Endothelial cell (in vitro differentiated cells): ENCODE data around the gene RAD51C. TPM values are rescaled to one million over a fixed set of nuclear protein-coding genes. Genes with fewer than 3 reads are reported as not detected.
"Not testable (repeated sequence)": the region's sequence is repeated elsewhere in the genome, so short reads cannot be mapped to it uniquely, and the experiment has no call there.

ENCODE experiments used
- DNase-seq: peaks from one replicate; pipeline ENCODE4 v3.0.0; 2021; ENCODE audit warnings: low spot score
- H3K27ac Mint-ChIP-seq: one replicate; pipeline ENCODE4 v1.8.0; 2021; ENCODE audit warnings: mixed read lengths, inconsistent platforms; ENCODE audit not compliant: unreplicated experiment
- H3K27me3 Mint-ChIP-seq: one replicate; pipeline ENCODE4 v1.8.0; 2021; ENCODE audit warnings: mild to moderate bottlenecking, moderate library complexity, mixed read lengths, inconsistent platforms; ENCODE audit not compliant: unreplicated experiment
- H3K36me3 Mint-ChIP-seq: one replicate; pipeline ENCODE4 v1.8.0; 2021; ENCODE audit warnings: mild to moderate bottlenecking, low read depth, mixed read lengths, inconsistent platforms; ENCODE audit not compliant: unreplicated experiment
- H3K4me1 Mint-ChIP-seq: one replicate; pipeline ENCODE4 v1.8.0; 2021; ENCODE audit warnings: mild to moderate bottlenecking, mixed read lengths, inconsistent platforms; ENCODE audit not compliant: unreplicated experiment
- H3K4me3 Mint-ChIP-seq: one replicate; pipeline ENCODE4 v1.8.0; 2021; ENCODE audit warnings: mild to moderate bottlenecking, mixed read lengths, inconsistent platforms; ENCODE audit not compliant: unreplicated experiment
- H3K9me3 Mint-ChIP-seq: one replicate; pipeline ENCODE4 v1.8.0; 2021; ENCODE audit warnings: mixed read lengths, inconsistent platforms; ENCODE audit not compliant: unreplicated experiment
- total RNA-seq: library from RNA; stranded (reverse); fragmentation: NEBNext Ultra II Directional; extraction: Animal tissue kit (Norgen Biotek cat#: 25700); gene quantifications from one replicate; pipeline ENCODE4 v1.2.1, GENCODE V29; 2021; ENCODE audit not compliant: unreplicated experiment
- TF ChIP-seq, protein P1 (sequence below): fragments of 200-600 bp; sonication (generic); IDR thresholded peaks from one replicate; pipeline ENCODE4 v1.5.0; 2021; ENCODE audit warnings: antibody characterized with exemption; ENCODE audit not compliant: unreplicated experiment

The RAD51C gene
- total RNA-seq, 1 donor from 2014 or later, result 11.3 TPM

DNA sequence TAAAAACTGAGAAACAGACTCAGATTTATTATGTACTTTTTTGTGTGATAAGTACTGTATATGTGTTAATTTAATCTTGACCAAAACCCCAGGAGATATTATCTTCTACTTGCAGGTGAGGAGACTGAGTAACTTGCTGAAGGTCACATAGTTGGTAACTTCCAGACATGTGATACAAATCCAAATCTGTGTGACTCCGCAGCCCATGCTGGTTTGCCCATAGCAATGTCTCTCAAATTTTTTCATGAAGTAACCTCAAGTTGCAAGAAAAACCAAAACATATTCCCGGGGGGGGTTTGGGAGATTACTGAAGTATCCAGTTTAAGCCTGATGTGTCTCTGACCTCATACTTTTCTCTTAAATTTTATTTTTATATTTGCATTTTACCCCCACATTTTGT is 3.9 kb upstream of the RAD51C start:
- Mint-ChIP-seq H3K9me3 (no peaks in the 10 kb centered on the region), H3K27me3 (peaks cover 4% of the 10 kb centered on the region), H3K4me3 (no peak overlapping the region)

DNA sequence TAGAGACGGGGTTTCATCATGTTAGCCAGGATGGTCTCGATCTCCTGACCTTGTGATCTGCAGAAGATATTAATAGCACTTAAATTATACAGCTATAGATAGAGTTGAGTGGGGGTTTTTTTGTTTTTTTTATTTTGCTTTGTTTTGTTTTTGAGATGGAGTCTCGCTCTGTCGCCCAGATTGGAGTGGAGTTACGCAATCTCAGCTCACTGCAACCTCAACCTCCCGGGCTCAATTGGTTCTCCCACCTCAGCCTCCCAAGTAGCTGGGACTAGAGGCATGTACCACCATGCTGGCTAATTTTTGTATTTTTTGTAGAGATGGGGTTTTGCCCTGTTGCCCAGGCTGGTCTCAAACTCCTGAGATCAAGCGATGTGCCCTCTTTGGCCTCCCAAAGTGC is 2.4 kb upstream of the RAD51C start:
- not testable (repeated sequence) for H3K9me3 Mint-ChIP-seq, H3K36me3 Mint-ChIP-seq, DNase-seq, H3K27ac Mint-ChIP-seq, H3K4me3 Mint-ChIP-seq, H3K27me3 Mint-ChIP-seq
- peaks cover 25% of the 10 kb centered on the region for H3K4me1 Mint-ChIP-seq

More for the DNA sequence above, 3.9 kb upstream of the RAD51C start:
- Mint-ChIP-seq H3K27ac (no peak overlapping the region), H3K36me3 (no peaks in the 10 kb centered on the region), H3K4me1 (peaks cover 23% of the 10 kb centered on the region)
- DNase-seq, result no peak
- TF ChIP-seq, protein P1, sequence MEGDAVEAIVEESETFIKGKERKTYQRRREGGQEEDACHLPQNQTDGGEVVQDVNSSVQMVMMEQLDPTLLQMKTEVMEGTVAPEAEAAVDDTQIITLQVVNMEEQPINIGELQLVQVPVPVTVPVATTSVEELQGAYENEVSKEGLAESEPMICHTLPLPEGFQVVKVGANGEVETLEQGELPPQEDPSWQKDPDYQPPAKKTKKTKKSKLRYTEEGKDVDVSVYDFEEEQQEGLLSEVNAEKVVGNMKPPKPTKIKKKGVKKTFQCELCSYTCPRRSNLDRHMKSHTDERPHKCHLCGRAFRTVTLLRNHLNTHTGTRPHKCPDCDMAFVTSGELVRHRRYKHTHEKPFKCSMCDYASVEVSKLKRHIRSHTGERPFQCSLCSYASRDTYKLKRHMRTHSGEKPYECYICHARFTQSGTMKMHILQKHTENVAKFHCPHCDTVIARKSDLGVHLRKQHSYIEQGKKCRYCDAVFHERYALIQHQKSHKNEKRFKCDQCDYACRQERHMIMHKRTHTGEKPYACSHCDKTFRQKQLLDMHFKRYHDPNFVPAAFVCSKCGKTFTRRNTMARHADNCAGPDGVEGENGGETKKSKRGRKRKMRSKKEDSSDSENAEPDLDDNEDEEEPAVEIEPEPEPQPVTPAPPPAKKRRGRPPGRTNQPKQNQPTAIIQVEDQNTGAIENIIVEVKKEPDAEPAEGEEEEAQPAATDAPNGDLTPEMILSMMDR, result no peak

DNA sequence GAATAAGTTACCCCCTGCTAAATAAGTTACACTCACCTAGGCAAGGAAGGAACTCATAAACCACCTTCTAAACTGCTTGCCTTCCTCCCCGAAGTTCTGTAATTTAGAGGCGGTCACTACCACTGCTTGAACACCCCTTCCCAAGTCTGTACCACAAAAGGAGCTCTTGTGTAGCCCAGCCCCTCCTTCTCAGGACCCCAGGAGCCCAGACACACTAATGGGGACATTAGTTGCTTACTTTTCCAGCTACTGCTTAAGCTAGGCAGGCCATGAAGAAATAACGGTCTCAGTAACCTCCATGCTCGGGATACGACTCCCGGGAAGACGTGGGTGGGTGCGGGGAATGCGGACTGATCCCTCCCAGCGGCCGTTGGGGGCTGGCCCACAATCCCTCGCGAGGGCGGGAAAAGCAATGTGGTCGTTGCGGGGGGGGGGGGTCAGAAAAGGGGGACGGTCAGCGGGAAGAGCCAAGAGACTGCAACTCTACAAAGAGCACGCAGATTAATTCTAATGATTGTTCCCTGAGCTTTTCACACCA is 632 bp upstream of the RAD51C start, which contains the start of gene TEX14:
Gene TEX14 (minus strand): TSS at position 345 of the 538 bp plus-strand sequence. CDS start 40,044 bp downstream, outside the sequence.
- no peak for DNase-seq
- peaks cover 17% of the 10 kb centered on the region for H3K4me1 Mint-ChIP-seq
- TF ChIP-seq, protein P1, result no peak
- no peaks in the 10 kb centered on the region for H3K36me3 Mint-ChIP-seq
- H3K27ac Mint-ChIP-seq, result peak within 1 kb of the TSS; percentile 57
- peak within 1 kb of the TSS; percentile 89 for H3K4me3 Mint-ChIP-seq
- H3K27me3 Mint-ChIP-seq, result peaks cover 3% of the 10 kb centered on the region
- no peaks in the 10 kb centered on the region for H3K9me3 Mint-ChIP-seq

DNA sequence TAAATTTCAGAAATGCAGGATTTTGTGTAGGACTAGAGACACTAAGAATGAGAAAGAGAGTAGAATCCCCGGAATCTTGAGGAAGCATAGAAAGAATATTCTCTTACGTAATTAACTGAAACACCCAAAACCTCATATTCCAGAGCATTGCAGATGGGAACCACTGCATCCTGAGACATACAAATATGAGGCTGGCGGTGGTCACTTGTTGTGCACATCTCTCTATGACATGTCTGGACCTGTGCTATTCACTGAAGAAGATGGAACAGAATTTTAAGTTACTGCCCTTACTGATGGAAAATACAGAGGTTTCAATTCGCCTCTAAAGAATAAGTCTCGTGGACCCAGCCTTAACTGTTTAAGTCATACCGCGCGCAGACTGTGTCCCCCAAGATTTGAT is 806 bp downstream of the RAD51C start:
- peaks cover 17% of the 10 kb centered on the region for H3K4me1 Mint-ChIP-seq
- no peaks in the 10 kb centered on the region for H3K9me3 Mint-ChIP-seq
- no peak for DNase-seq
- H3K27ac Mint-ChIP-seq, result peak overlapping the region; percentile 57
- H3K36me3 Mint-ChIP-seq, result no peaks in the 10 kb centered on the region
- peak overlapping the region; percentile 89 for H3K4me3 Mint-ChIP-seq
- TF ChIP-seq, protein P1, result no peak
- peaks cover 3% of the 10 kb centered on the region for H3K27me3 Mint-ChIP-seq

DNA sequence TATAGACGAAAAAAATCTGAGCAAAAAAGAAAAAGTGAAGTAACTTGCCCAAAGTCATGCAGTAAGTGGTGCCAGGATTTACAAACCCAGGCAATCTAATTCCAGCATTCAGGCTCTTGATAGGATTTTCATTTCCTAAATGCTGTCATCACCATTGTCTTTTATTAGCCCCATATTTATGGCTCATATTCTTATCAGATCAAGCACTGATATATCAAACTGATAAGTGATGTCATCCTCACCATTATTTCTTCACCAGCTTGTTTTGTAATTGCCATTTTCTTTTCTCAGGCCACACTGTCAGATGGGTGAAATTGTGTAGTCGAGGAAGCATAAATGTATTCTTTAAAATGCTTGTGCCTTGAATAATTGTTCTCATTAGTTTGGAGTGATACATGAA is 1.3 kb downstream of the RAD51C start:
- Mint-ChIP-seq H3K4me3 (peak overlapping the region; percentile 89), H3K36me3 (no peaks in the 10 kb centered on the region), H3K9me3 (no peaks in the 10 kb centered on the region), H3K27me3 (peaks cover 3% of the 10 kb centered on the region), H3K27ac (no peak overlapping the region), H3K4me1 (peaks cover 17% of the 10 kb centered on the region)
- TF ChIP-seq, protein P1, result no peak
- no peak for DNase-seq
